Measurements from ENCODE around the gene STON1.
"Not testable (repeated sequence)": the region's sequence is repeated elsewhere in the genome, so short reads cannot be mapped to it uniquely, and the experiment has no call there.

Gene STON1

DNA sequence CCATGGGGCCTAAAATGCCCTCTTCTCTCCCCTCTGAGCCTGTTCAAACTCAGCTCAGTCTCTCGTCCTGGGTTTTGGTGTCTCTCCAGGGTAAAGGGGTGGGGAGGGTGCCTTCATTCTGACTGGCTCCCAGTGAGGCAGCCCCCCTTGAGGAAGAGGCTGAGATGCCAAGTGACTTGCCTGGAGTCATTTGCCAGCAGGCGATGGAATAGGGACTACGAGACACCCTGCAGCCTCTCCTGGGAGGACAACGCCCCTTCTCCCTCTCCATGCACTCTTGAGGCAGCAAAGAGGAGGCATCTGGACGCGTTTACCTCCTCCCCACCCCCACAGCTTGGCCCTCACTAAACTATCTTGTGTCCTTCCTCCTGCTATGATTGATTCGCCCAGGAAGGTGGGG lies 760 bp upstream of the STON1 start:
- no peak for DNase-seq (ENCODE audit: low spot score)

DNA sequence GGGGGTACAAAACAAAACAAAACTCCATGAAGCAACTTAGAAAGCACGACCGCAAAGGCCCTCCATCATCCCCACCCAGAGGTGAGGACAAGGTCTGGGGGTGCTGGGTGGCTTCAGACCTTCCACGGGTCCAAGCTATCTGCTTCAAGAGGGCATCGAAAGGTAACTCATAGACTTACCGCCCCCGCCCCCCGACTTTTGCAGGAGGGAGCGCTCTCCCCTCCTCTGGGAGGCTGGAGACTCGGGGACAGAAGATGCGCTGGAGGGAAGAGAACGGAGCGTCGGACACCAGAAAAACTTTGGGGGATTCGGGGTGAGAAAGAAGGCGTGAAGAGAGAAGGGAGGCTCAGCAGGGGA lies 300 bp upstream of the STON1 start:
- DNase-seq (ENCODE audit: low spot score), result no peak

DNA sequence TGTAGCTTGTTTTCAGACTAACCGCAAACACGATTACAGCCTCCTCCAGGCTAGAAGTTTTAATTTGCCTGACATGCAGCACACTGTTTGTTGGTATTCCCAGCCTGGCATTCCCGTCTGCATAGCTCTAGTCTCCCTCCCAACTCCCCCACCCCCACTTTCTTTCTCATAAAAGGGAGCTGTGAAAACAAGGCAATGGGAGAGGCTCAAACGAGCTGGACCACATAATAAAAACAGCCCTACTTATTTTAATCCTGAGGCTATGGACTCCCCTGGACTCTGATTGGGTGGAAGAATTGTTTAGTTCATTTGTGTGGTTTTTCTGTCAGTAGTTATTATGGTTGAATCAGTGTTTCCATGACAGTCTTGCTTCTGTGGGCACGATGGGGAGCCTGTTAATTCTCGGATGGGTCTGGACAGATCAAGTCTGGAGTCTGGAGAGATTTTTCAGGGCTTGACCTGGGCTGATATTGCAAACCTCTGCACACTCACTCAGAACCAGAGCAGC lies 1.2 kb downstream of the STON1 start:
- DNase-seq (ENCODE audit: low spot score), result no peak

DNA sequence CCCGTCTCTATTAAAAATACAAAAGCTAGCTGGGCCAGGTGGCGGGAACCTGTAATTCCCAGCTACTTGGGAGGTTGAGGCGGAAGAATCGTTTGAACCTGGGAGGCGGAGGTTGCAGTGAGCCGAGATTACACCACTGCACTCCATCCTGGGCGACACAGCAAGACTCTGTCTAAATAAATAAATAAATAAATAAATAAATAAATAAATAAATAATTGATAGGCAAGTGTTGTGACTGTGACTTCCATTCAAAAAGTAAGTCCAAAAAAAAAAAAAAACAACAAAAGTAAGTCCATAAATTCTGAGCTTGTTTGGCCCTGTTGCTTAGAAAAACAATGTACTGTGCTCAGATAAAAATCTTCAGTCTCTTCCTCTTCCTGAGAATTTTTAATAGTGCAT lies 2.2 kb downstream of the STON1 start:
- DNase-seq (ENCODE audit: low spot score), result no peak

DNA sequence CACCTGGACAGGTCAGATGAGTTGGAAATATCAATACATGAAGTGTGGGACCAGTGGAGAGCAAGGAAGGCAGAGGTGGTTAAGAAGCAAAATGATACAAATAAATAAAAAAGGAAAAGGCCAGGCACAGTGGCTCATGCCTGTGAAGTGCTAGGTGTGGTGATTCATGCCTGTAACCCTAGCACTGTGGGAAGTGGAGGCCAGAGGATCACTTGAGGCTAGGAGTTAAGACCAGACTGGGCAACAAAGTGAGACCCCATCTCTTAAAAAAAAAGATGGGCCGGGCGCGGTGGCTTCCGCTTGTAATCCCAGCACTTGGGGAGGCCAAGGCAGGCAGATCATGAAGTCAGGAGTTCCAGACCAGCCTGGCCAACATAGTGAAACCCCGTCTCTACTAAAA lies 2.9 kb downstream of the STON1 start:
- DNase-seq (ENCODE audit: low spot score), result no peak

DNA sequence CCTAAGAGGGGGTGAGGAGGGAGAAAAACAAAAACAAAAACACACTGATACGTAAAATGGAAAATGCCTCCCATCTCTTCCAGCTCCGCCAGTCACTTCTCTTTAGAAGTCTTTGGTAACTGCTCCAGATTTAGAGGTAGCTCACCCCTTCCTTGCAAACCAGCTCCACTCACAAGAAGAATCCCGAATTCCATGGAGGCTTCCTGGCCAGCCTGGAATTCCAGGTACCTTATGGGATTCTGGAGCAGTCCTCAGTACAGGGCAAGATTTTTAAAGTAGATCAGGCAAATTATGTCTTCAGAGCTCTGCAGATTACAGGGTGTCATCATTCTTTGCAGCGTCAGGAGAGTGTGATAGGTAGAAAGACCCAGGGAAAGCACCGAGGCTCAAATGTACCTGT lies 4.8 kb downstream of the STON1 start:
- DNase-seq (ENCODE audit: low spot score), result no peak

DNA sequence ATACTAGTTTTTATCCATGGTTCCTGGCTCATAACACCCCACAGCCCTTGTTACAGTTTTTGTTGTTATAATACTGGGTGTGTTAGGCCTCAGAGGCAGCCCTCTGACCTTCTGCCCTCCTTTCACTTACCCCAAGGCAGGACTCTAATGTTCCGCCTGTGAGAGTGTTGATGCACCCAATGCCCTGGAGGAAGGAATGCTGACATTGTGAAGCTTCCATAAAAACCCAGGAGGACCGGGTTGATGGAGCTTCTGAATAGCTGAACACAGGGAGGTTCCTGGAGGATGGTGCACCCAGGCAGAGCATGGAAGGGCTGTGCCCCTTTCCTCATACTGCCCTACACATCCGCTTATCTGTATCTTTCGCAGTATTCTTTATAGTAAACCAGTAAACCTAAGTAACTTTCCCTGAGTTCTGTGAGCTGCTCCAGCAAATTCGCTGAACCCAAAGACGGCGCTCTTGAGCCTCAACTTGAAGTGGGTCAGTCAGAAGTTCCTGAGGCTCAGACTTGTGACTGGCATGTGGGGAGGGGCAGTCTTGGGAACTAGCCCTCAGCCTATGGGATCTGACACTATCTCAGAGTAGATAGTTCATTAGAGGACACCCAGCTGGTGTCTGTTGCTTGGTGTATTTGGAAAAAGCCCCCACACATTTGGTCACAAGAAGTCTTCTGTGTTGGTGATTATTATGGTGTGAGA lies 10.4 kb downstream of the STON1 start:
- no peak for DNase-seq (ENCODE audit: low spot score)

DNA sequence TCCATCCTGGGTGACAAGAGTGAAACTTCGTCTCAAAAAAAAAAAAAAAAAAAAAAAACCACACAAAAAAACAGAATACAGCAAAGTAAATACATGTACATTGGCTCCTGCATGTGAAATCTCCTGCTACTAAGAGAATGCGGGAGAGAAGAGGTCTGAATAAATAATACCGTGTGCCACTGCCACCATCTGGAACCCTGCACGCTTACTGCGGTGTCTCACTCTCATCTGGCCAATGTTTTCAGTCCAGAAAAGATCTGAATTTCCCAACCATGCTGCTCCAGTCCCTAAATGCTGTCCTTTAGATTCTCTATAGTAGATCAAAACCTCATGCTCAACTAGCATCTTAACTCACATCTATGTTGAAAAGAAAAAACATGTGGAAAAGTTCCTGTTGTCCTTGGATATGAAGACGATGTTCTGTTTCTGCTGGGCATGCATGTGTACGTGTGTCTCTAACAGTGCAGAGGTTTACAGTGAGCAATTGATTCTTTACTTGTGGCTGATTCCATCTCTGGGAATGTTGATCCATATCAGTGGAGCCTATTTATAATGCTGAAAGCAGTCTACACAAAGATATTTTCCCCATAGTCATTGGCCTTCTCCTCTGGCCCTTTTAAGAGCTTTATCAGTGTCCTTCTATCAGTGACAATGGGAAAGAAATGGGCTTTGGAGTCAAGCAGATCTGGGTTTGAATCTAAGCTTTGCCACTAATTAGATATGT lies 11.9 kb downstream of the STON1 start:
- DNase-seq (ENCODE audit: low spot score), result no peak

DNA sequence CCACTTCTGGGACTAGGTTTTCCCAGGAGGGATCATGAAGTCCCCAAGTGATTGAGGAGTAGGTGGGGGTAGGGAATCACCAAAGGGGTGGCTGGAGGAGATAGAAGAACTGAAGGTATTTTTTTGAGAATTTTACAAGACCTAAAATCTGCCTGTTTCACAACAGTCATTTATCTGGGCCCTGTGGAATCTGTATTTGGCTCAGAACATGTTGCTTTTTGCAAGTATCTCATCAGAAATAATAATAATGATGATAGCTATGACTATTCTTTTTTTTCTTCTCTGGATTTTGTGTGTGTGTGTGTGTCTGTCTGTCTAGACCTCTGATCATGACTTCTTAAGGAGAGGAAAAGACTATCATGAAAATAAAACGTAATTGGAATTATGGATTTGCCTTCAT lies 13.9 kb downstream of the STON1 start:
- no peak for DNase-seq (ENCODE audit: low spot score)

DNA sequence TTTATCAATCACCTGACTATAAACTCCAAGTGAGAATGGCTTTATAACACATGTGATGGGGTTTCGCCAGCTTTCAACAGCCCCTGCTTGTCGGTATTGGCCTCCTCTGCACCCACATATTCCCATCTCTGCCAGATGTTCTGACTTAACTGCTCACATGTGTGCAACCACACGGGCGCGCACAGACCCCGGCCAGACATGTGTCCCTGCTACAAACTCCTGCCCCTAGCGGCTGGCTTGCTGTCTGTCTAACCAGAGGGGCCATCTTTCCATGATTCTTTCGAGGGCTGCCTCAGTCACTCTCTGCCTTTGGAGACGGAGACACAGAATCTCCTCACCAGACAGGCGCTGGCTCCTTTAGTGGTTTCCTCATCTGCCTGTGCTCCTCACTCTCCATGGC lies 15.3 kb downstream of the STON1 start:
- DNase-seq (ENCODE audit: low spot score), result peak; percentile 70

DNA sequence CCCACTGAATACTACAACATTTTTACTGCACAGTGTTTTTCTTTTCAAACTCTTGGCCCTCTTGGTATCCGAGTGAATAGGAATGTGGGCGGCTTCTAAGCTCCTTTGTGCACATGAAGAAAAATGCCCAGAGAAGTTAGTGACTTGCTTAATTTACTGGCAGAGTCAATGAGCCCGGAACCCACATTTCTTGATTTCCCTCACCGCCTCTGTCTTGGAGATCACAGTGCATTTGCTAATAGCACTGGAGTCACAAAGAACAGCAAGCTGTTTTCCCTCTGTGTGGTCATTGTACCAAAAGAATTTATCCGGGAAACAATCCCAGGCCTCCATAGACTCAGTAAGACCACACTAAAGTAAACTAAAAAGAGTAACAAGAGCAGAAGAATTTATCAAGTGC lies 18.9 kb downstream of the STON1 start:
- DNase-seq (ENCODE audit: low spot score), result peak; percentile 17

DNA sequence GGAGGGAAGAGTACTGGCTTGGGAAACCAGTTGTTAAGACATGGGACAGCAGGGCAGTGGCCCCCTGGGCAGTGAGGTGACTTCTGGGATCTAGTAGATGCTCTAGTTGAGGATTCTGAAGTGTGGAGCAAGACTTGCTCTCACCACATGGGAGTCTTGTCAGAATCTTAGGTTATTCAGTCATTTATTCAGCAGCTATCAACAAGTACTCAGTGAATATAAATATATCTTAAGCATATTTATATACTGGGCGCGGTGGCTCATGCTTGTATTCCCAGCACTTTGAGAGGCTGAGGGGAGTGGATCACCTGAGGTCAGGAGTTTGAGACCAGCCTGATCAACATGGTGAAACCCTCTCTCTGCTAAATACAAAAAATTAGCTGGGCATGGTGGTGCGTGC lies 20.0 kb downstream of the STON1 start:
- peak; percentile 8 for DNase-seq (ENCODE audit: low spot score)

DNA sequence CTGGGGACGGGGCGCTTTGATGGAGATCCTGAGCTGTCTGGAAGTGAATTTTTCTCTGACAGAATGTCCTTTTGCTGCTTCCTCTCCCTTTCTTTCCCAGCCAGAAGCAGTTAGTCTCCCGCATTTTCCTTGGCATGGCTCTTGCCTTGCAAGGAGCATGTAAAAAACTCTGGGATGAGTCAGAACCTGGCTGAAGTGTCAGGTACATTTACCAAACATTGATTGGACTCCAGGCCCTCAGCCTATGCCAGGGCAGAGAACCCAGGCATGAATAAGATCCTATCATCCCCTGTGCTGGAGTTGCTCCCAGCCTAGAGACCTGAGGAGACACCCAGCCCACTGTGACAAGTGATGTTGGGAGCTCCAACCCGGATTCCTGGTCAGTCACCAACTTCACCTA lies 21.6 kb downstream of the STON1 start:
- no peak for DNase-seq (ENCODE audit: low spot score)

DNA sequence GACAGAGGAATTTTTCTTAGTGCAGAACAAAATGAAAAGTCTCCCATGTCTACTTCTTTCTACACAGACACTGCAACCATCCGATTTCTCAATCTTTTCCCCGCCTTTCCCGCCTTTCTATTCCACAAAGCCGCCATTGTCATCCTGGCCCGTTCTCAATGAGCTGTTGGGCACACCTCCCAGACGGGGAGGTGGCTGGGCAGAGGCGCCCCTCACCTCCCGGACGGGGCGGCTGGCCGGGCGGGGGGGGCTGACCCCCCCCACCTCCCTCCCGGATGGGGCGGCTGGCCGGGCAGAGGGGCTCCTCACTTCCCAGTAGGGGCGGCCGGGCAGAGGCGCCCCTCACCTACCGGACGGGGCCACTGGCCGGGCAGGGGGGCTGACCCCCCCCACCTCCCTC lies 25.1 kb downstream of the STON1 start:
- DNase-seq (ENCODE audit: low spot score), result not testable (repeated sequence)

DNA sequence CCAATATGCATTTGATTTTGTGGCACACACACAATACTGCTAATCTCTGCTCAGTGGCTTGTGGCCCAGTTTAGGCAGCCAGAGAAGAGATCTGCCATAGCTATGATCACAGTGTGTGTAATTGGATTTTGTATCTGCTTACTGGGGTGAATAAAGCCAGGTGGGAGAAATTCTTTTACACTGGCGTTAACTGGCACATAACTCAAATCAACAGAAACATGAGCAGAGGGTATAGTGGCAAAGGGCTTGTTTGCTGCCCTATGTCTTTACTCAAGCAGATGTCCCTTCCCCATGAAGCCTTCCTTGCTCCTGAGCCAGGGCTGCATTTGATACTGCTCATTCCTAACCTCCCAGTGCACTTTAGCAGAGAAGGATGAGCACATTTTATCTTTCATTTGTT lies 28.5 kb downstream of the STON1 start:
- DNase-seq (ENCODE audit: low spot score), result no peak

DNA sequence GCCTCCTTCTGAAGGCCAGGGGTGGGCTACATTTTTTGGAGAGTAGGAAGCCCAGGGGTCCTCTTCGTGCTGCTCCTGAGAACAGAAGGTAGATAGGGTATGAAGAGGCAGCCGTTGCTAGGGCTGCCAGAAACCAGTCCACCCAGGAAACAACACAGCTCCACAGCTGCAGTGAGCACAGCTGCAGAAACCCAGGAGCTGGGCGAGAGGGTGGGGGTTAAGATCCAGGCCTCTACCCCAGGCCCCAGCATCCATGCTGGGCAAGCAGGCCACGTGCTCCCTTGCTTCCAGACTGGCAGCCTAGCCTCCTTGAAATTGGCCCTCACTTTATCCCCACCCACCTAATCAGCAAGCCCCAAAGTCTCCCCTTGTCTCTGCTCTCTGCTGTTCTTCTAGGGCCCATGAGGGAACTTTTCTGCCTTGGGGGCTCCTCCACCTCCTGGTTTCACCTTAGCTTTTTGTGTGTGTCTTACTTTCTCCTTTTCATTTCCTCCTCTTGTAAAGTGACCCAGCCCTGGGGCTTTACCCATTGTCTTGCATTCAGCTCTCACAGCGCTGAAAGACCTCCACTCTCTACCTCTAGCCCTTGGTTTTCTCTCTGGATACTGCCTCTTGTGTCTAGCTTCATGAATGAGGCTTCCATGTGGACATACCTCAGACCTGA lies 30.7 kb downstream of the STON1 start:
- no peak for DNase-seq (ENCODE audit: low spot score)

DNA sequence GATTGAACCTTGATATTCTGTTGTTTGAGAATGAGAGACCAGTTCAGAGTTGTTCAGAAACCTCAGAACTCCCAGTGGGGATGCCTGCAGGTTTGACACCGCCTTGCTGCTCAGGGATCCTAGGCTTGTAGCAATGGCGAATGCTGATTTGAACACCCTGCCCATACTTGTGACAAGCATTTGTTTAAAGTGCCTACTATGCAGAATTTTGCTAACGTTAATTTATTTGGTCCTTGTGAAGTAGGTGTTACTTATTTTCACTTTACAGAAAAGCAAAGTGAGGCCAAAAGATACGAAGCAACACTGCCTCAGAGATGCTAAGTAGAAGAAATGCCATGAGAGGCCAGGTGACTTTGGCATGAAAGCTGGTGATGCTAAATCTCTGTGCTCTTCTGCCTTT lies 32.3 kb downstream of the STON1 start:
- no peak for DNase-seq (ENCODE audit: low spot score)

DNA sequence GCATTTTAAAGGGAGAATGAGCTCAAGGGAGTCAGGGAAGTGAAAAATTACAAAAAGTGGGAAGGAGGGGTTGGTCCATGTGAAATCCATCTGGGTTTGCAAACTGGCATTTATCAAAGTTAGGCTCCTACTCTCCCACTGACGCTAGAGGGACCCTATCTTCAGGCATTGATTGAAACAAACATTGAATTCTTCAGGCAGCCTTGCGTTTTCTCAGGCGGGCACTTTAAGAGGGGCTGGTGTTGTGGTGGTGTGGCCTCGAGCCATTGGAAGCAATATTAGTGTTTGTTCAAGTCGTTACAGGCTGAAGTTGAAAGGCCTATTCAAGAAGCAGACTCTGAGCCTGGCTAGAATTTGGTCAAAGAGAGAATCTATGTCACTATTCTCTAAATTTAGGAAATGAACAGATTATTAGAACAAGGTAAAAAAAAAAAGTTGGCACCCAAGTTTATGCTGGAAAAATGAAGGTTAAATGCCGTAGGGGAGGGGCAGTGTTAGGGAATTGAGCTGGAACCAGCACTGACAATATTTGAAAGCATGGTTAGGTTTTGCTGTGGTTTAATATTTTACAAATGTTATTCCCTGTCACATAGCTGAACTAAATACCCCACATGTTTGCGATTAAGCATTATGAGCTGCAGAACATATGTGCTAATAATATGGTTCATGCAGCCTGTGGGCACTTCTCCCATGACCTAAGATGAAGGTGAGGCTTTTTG lies 36.8 kb downstream of the STON1 start:
- peak; percentile 45 for DNase-seq (ENCODE audit: low spot score)

DNA sequence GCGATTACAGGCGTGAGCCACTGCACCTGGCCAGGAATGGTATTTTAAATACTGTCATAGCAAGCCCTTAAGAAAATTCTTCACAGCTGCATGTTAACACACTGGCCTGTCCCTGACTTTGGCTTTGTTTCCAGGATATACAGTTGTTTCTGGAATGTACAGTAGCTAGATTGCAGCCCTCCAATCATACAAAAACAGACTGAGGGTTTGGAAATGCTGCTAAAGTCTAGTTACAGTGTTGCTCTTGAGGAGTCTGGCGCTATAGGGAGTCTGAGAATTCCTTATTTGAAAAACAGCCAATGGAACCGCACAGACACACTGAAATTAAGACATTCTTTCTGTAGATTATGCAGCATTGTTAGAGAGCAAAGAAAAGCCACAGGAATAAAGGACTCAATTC lies 37.7 kb downstream of the STON1 start:
- DNase-seq (ENCODE audit: low spot score), result peak; percentile 31

DNA sequence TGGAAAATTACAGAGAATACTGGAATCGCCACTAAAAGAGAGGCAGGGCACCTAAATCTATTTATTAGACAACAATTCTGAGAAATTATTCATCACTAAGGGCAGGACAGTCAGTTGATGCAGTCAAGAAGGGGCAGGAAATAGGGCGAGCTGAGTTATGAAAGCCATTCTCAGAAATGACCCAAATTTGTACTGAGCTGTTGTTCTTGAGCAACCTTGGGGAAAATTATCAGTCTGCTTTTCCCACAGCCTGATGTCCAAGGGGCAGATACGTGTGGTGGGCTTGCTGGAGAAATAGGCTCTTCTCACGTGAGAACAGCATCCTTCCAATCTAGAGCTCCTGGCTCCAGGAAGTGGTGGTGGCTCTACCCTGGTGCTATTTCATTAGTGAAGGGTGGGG lies 38.6 kb downstream of the STON1 start:
- DNase-seq (ENCODE audit: low spot score), result no peak

DNA sequence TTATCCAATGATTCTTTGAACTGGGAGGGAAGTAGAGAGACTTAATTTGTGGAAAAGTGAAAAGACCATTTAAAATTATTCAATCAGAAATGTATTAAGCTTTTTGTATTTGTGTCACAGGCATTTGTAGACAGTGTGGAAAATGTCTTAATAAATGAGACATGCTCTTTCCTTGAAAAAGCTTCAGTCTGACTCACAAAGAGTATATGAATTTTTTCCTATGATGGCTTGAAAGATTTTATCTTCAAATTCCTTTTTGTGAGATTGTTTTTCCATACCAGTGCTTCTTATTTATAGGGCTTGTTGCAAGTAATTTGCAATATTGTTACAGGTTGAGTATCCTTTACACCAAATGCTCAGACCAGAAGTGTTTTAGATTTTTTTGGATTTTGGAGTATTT lies 39.5 kb downstream of the STON1 start:
- DNase-seq (ENCODE audit: low spot score), result no peak

DNA sequence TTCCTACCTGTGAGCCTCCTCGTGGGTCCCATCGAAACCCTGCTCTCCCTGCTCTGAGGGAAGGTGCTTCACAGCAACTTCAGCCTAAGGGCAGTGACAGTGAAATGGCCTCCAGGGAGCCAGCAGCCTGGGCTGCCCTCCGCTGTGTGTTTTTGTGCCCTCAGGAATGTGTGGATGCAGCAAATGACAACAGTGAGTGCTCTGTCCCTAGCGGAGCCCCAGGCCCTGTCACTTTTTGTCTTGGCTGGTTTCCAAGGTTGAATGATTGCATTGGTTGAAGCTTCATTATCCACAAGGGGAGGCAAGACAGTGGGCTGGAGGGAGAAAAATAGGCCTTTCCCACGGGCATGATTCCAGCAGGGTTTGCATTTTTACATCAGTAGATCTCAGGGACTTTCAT lies 42.9 kb downstream of the STON1 start:
- no peak for DNase-seq (ENCODE audit: low spot score)
